ENCODE data around the gene NPM3.
A peak's percentile ranks its signal among the peaks of the same experiment; 100 is the strongest.

The NPM3 gene

DNA sequence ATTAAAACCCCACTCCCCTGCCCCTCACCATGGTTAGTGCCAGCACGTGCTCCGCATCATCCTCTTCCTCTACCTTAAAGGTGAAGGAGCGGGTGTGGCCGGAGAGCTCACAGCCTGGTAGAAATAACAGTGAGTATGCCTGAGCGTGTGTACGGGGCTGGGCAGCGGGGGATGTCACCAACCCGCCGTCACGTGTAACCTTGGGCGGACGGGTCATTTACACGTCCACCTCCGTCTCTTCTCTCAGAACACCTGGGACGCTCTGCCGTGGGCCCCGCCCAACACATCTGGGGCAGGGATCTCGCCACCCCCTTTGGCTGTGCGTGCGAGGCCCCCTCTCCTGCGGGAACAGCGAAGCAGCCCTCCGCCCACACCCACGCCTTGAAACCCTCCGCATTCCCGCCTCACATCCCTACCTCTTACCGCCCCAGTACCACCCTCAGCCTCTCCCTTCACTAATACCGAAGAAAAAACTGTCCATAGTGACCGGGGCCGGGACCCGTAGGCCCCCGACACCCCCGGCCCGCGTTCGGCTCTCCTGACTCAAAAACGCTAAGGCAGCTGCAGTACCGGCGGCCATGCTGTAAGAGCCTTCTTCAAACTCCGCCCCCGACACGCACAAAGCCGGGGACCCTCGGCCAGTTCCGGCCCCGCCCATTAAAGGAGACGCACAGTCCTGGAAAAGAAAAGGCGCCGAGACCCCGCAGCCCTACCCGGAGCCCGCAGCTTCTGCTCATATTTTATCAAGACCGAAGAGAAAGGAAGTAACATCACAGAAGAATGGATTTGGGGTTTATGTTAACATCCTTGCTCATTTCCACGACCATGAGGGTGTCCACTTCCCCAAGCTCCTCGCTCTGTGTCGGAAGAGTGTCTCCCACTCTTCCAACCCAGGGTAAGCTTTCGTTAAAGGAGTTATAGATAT is at the start of gene NPM3:
NPM3 (minus strand) TSS at position 636 of the 925 bp plus-strand sequence; CDS start at position 580, 56 bp downstream.
- peak; percentile 79 to 87 for DNase-seq (ENCODE audit: low read depth in 2 of 2)

DNA sequence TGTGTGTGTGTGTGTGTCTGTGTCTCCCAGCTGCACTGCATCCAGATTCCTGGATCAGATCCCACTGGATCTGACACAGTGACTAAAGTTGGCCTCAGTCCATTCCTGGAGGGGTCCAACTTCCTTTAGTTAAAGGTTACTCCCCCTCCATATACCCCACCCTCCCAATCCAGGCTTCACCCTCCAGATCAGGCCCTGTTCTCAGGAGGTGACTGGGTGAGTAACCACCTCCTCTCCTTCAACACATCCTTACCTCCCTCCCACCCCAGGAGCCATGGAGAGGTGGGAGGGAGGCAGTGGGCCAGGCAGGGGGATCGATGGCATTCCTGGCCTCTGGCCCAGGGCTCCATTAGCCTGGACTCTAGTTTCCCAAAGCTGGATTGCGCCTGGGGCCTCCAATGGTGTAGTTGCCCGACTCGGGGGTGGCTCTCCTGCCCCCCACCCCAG is 49.1 kb upstream of the NPM3 start:
- DNase-seq (ENCODE audit: low read depth in 2 of 2) = no peak

DNA sequence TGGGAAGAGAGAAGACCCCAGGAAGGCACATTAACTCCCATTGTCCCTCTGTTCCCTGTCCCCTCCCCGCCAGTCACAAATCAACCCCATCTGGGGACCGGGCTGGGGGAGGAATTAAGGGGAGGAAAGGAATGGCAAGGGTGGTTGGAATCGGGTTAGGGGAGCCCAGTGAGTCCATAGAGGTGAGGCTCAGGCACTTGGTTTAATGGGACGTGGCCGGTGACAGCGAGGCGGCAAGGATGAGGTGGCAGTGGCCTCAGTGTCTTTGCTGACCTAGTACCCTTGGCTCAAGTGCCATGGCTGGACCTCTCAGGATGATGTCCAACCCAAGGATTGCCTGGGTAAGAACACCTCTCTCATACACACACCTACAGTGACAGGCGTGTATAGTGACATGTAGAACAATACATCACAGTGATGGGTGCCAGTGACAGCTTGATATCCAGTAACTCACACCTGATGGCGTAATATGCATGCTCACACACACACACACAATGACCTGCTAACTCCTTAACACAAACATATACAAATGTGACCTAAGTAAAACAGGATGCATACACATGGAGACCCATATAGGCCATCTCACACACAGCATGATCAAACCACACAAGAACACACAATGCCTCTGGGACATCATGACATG is 48.0 kb upstream of the NPM3 start:
- no peak for DNase-seq (ENCODE audit: low read depth in 2 of 2)

- DNase-seq (ENCODE audit: low read depth in 2 of 2) = peak; percentile 80 to 88
Observed at GRCh38 chr10:101830322-101831168, 47.3 kb upstream of the NPM3 start.

- peak; percentile 44 to 57 for DNase-seq (ENCODE audit: low read depth in 2 of 2)
Observed at GRCh38 chr10:101829561-101830315, 46.5 kb upstream of the NPM3 start.

DNA sequence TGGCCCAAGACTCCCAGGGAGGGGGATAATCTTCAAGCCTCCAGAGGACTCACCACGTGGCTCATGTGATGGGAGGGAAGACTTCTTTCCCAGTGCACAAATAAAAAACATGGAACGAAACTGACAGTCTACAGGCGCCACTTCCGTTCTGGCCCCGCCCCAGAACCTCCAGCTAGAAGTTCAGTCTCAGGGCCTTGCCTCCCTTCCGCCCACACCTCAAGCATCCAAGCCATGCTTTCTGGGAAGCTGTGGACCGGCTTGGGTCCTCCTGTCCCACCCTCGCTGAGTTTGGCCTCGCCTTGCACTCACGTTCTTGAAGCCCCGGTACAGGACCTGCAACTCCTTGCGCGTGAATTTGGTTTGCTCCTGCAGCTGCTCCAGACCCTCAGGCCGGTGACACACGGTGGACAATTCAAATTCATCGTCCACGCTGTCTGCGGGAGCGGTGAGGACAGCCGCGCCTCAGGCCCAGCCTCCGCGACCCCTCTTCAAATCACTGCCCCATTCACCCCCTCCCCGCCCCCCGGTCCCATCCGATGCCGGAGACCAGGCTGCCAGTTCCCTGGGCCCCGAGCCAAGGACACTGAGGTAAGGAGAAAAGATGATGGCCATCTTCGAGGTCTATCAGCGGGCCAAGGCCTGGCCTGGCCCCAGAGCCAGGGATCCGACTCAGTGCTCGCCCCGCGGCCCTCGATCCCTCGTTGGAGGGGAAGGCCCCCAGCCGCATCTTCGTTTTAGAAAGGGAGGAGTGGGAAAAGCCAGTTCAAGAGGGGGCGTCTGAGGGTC is 45.7 kb upstream of the NPM3 start:
- DNase-seq (ENCODE audit: low read depth in 2 of 2) = no peak

DNA sequence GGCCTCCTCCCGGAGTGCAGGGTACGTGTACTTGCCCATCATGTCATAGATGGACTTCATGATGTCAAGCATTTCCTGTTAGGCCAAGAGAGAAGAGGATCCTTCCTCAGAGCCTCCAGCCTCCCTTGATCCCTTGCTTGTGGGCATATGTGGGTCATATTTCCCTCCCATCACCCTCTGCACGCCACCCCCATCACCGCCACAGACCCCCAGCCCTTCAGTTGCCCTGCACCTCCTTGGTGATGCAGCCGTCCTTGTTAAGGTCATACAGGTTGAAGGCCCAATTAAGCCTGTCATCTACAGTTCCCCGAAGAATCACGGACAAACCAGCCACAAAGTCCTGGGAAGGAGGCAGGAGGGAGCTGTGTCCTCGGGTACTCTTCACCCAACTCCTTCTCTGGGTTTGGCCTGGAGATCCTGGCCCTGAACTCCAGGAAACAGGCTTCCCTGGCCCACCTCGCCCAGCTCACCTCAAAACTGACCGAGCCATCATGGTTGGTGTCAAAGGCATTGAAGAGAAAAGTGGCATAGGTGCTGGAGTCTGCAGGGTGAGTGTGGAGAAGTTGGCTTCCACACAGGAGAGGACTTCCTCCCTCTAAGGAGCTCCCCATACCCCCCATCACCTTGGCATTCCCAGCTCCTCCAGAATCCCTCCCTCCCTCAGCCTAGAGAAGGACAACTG is 44.8 kb upstream of the NPM3 start:
- no peak for DNase-seq (ENCODE audit: low read depth in 2 of 2)

GRCh38 chr10:101826852-101827434 is 43.7 kb upstream of the NPM3 start:
- DNase-seq (ENCODE audit: low read depth in 2 of 2) = no peak

DNA sequence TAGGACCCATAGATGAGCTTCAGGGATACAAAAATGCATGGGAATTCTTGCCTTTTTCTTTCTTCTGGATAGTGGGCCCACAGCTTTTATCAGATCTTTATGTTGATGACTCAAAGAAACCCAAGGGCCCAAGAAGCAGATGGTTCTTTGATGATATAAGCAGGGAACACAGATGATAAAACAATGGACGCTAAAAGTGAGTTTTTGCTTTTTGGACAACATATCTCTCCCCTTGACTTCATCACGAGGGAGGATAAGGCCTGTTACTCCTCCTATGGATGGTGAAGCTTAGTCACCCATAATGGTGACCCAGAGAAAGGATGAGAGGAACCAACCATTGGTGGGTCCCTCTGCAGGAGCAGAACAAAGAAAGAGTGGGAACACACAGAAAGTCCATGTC is 41.5 kb upstream of the NPM3 start:
- no peak for DNase-seq (ENCODE audit: low read depth in 2 of 2)

- no peak for DNase-seq (ENCODE audit: low read depth in 2 of 2)
Observed at GRCh38 chr10:101818872-101819633, 35.8 kb upstream of the NPM3 start.

DNA sequence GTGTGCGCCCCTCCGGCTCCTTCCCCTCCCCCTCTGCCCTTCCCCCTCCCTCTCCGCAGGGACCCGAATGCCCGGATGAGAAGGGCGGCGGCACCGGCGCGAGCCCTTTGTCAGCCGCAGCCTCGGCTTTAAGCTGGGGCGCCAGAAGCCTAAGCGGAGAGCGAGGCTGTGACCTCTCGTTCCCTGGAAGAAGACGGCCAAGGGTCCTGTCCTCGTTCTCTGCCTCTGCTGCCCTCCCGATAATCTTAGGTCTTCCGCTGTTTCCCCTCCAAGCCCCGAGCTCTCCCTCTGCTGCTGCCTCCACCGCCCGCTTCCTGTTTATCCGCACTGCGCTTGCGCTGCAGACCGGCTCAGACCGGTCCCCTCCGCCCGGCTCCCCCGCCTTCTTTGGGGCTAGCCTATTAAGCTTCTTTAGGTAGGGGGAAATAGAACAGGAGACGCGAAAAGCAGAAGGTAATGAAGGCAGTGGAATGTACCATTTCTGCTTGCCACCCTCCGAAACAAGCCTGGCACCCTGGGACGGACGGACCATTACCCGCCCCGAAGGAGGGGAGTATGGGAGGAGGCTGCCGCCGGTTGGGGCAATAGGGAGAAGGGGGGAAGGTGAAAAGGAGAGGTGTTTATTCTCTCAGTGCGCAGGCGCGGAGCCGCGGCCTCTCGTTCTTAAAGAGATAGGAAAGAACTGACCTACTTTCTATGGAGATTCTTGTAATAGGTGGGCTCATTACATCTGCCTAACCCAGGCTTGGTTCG is 35.0 kb upstream of the NPM3 start, which contains the start of gene OGA:
OGA (minus strand) TSS at position 326 of the 753 bp plus-strand sequence. CDS start 422 bp downstream, outside the sequence.
- peak; percentile 94 to 95 for DNase-seq (ENCODE audit: low read depth in 2 of 2)

DNA sequence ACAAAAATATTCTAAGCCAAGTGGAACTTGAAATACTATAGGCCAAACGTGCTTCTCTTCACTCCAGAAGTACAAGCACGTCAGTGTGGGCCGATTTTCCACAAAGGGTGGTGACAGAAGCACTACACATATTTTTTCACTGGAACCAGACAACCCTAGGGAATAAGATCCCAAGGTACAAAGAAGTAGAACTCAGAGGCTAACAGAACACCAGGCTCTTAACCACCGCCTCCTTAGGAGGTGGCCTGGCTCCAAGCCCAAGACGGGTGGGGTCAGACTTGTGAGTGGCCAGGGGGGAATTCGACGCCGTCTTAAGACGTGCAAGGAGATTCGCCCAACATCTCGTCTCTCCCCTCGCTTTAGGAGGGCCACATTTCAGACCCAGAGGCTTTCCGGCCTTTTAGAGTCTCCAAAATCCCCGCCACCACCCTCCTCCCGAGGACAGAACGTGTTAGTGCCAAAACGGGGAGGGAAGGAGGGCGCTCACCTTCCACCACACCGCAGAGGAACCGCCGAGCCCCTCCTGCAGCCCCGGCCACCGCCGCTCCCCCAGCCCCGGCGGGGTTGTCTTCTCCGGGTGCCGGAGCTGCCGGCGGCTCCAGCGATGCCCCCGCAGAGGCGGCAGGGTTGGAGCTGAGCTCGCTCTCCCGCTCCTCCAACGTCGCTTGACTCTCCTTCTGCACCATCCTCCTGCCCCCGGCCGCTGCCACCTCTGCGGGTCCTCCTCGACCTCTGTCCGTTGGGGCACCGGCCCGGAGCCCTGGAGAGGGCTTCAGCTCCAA is 34.3 kb upstream of the NPM3 start:
- peak in 1 of 2 donors; percentile 26 for DNase-seq (ENCODE audit: low read depth in 2 of 2)

GRCh38 chr10:101816913-101817336 is 33.7 kb upstream of the NPM3 start:
- DNase-seq (ENCODE audit: low read depth in 2 of 2) = no peak

- no peak for DNase-seq (ENCODE audit: low read depth in 2 of 2)
Observed at GRCh38 chr10:101816376-101816775, 33.1 kb upstream of the NPM3 start.

- no peak for DNase-seq (ENCODE audit: low read depth in 2 of 2)
Observed at GRCh38 chr10:101814466-101815071, 31.3 kb upstream of the NPM3 start.

- no peak for DNase-seq (ENCODE audit: low read depth in 2 of 2)
Observed at GRCh38 chr10:101812606-101813005, 29.4 kb upstream of the NPM3 start.

DNA sequence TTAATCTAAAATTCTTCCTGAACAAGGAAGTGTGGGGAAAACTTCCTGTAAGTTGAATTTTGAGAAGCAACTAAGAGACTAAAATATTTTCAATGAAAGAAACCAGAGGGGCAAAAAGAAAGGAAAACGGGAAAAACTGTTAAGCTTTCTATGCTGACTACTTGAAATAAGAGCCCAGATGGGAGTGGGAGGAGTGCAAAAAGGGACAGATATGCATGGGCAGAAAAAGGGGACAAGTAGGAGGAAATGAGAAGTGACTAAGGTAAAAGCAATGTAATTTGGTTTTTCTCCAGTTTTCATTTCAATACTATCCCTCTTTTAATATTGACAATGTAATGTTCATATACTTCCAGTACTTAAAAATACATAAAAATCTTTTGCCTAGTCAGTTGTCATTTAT is 23.9 kb upstream of the NPM3 start:
- DNase-seq (ENCODE audit: low read depth in 2 of 2) = no peak

All from stimulated activated CD4-positive, alpha-beta T cell treated with anti-CD3 and anti-CD28 coated beads, Interleukin-4, amount 100 ng/mL, for 48 hours (primary cell).